ENCODE results near the gene ANAPC4.

DNA sequence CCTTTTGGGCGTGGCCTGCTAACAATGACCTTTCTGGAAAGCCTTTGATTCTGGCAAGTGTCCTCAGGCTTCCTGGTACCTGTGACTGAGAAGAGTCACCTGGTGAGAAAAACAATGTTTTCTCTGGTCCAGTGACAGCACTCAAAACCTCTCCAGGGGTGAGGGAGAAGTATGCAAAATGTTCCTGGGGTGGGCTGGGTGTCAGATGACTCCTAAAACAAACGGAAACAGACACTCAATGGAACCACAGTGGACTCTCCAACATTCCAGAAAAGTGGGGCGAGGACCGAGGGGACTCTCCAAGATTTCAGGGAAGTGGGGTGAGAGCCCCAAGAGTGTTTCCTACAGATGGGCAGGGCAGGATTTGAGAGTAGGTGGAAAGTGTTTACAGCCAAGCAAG lies 69.5 kb downstream of the ANAPC4 start:
- no peak for TF ChIP-seq ZSCAN16 (tag by site-specific recombination; IDR thresholded peaks at IDR 0.05)
- TF ChIP-seq ZNF341 (tag by site-specific recombination; IDR thresholded peaks at IDR 0.05; ENCODE audit: low read depth): no peak
